GM23248 (cell line): Measurements from ENCODE around the gene SPTB. TPM values are rescaled to one million over a fixed set of nuclear protein-coding genes. Genes with fewer than 3 reads are reported as not detected.

Source experiments
- DNase-seq: peaks from one replicate; pipeline ENCODE4 v3.0.0-alpha.2; 2015
- H2AFZ ChIP-seq: fragments of 200-600 bp; sonication (generic); 2 replicates; pipeline ENCODE4 v1.6.1; 2016; ENCODE audit warnings: antibody characterized with exemption
- H3F3A ChIP-seq: fragments of 200-600 bp; sonication (generic); 2 replicates; pipeline ENCODE4 v1.6.1; 2016; ENCODE audit warnings: mild to moderate bottlenecking, antibody characterized with exemption, mixed run types; ENCODE audit not compliant: insufficient read depth
- H3K27ac ChIP-seq: fragments of 200-600 bp; sonication (generic); 2 replicates; pipeline ENCODE4 v1.5.1; 2016; ENCODE audit warnings: mild to moderate bottlenecking
- H3K27me3 ChIP-seq: fragments of 200-600 bp; sonication (generic); replicated peaks from 2 replicates; pipeline ENCODE4 v1.6.1; 2016; ENCODE audit warnings: mild to moderate bottlenecking; ENCODE audit not compliant: insufficient read depth
- H3K36me3 ChIP-seq: fragments of 200-600 bp; sonication (generic); 2 replicates; pipeline ENCODE4 v1.6.1; 2016; ENCODE audit warnings: low read depth, mild to moderate bottlenecking
- H3K4me1 ChIP-seq: fragments of 200-600 bp; sonication (generic); 2 replicates; pipeline ENCODE4 v1.6.1; 2016; ENCODE audit warnings: mild to moderate bottlenecking; ENCODE audit not compliant: insufficient read depth
- H3K4me2 ChIP-seq: fragments of 200-600 bp; sonication (generic); one replicate; pipeline ENCODE4 v1.6.1; 2016; ENCODE audit warnings: mild to moderate bottlenecking; ENCODE audit not compliant: unreplicated experiment
- H3K4me3 ChIP-seq: fragments of 200-600 bp; sonication (generic); 2 replicates; pipeline ENCODE4 v1.5.1; 2016; ENCODE audit warnings: mild to moderate bottlenecking
- H3K79me2 ChIP-seq: fragments of 200-600 bp; sonication (generic); 2 replicates; pipeline ENCODE4 v1.6.1; 2016; ENCODE audit warnings: mild to moderate bottlenecking; ENCODE audit not compliant: insufficient read depth
- H3K9ac ChIP-seq: fragments of 200-600 bp; sonication (generic); 2 replicates; pipeline ENCODE4 v1.6.1; 2016; ENCODE audit warnings: mild to moderate bottlenecking
- H3K9me2 ChIP-seq: fragments of 200-600 bp; sonication (generic); 2 replicates; pipeline ENCODE4 v1.6.1; 2016; ENCODE audit warnings: mixed run types, mild to moderate bottlenecking, moderate library complexity; ENCODE audit not compliant: insufficient read depth
- H3K9me3 ChIP-seq: fragments of 200-600 bp; sonication (generic); one replicate; pipeline ENCODE4 v1.6.1; 2017; ENCODE audit warnings: low read depth
- H4K20me1 ChIP-seq: fragments of 200-600 bp; sonication (generic); 2 replicates; pipeline ENCODE4 v1.6.0; 2016; ENCODE audit not compliant: insufficient read depth
- EZH2 ChIP-seq: fragments of 200-600 bp; sonication (generic); IDR thresholded peaks from 2 replicates; pipeline ENCODE4 v1.6.1; 2018; ENCODE audit warnings: antibody characterized with exemption, mild to moderate bottlenecking; ENCODE audit not compliant: insufficient read depth, poor library complexity, severe bottlenecking
- EZH2phosphoT487 ChIP-seq: fragments of 200-600 bp; sonication (generic); IDR thresholded peaks from 2 replicates; pipeline ENCODE4 v1.6.1; 2018; ENCODE audit warnings: antibody characterized with exemption, moderate library complexity, mild to moderate bottlenecking, low read depth; ENCODE audit not compliant: insufficient read depth
- WGBS, 2 experiments: methylation state at CpG; one replicate each; pipeline ENCODE4 v1.1.6; 2015 to 2017; ENCODE audit warnings: low lambda C conversion rate in 2 of 2, low coverage in 1 of 2; ENCODE audit errors: missing lambda C conversion rate in 2 of 2; 5-methylcytosine and 5-hydroxymethylcytosine counted together
- in situ Hi-C: fragments of 300-500 bp; cut with MboI; formaldehyde crosslinking; loops from 2 replicates; pipeline ENCODE4 v1.15.0; 2020
- polyA plus RNA-seq: library from polyadenylated mRNA; unstranded; fragments of >200 nt; fragmentation: Nextera tagmentation; extraction: Ambion mirVana; gene quantifications from 2 replicates; pipeline ENCODE4 v1.2.1, GENCODE V29; 2016
- total RNA-seq: library from RNA; depleted of rRNA; stranded (reverse); fragments of >200 nt; shearing (Covaris generic); gene quantifications from 2 replicates; pipeline ENCODE4 v1.2.3, GENCODE V29; 2014

The SPTB gene
- total and polyA plus RNA-seq, 2 experiments from 2014 or later, result 0.06 to 0.11 TPM

GRCh38 chr14:64752909-64753308 is 126.8 kb downstream of the SPTB start:
- Histone ChIP-seq H3K4me3 (no peak overlapping the region), H3K4me2 (no peak overlapping the region), H2AFZ (no peak overlapping the region), H3K27me3 (no peaks in the 10 kb centered on the region), H3K79me2 (no peaks in the 10 kb centered on the region), H3K9me3 (no peaks in the 10 kb centered on the region), H3F3A (no peaks in the 10 kb centered on the region), H3K9ac (no peak overlapping the region), H3K9me2 (no peaks in the 10 kb centered on the region), H3K4me1 (peaks cover 6% of the 10 kb centered on the region), H3K27ac (no peak overlapping the region), H4K20me1 (no peaks in the 10 kb centered on the region), H3K36me3 (no peaks in the 10 kb centered on the region)
- in situ Hi-C loops, result no loop called here
- 98% methylated on average over 6 of the region's 6 CpGs for WGBS, 2 experiments
- no peak for TF ChIP-seq EZH2
- DNase-seq, result no peak

- H3K9me2 ChIP-seq, result no peaks in the 10 kb centered on the region
- H3K36me3 ChIP-seq, result no peaks in the 10 kb centered on the region
- no peaks in the 10 kb centered on the region for H3K27me3 ChIP-seq
- no peak for DNase-seq
- no peaks in the 10 kb centered on the region for H3F3A ChIP-seq
- no peaks in the 10 kb centered on the region for H3K9me3 ChIP-seq
- H3K79me2 ChIP-seq, result no peaks in the 10 kb centered on the region
- in situ Hi-C loops, result no loop called here
- TF ChIP-seq EZH2phosphoT487 (no peak), EZH2 (no peak)
- H3K9ac ChIP-seq, result no peak overlapping the region
- no peak overlapping the region for H3K4me2 ChIP-seq
- H3K4me1 ChIP-seq, result no peaks in the 10 kb centered on the region
- no peak overlapping the region for H2AFZ ChIP-seq
- H3K27ac ChIP-seq, result no peak overlapping the region
- H4K20me1 ChIP-seq, result no peaks in the 10 kb centered on the region
- 91 to 93% methylated on average over 35 to 51 of the region's 51 CpGs for WGBS, 2 experiments
- H3K4me3 ChIP-seq, result no peak overlapping the region
These were observed 130.6 kb downstream of the SPTB start for GRCh38 chr14:64748995-64749714.

GRCh38 chr14:64748521-64748920 is 131.2 kb downstream of the SPTB start:
- Histone ChIP-seq H3F3A (no peaks in the 10 kb centered on the region), H3K4me1 (no peaks in the 10 kb centered on the region), H3K9me3 (no peaks in the 10 kb centered on the region), H3K9me2 (no peaks in the 10 kb centered on the region), H3K27ac (no peak overlapping the region), H3K9ac (no peak overlapping the region), H3K27me3 (no peaks in the 10 kb centered on the region), H2AFZ (no peak overlapping the region), H3K79me2 (no peaks in the 10 kb centered on the region), H3K36me3 (no peaks in the 10 kb centered on the region), H3K4me2 (no peak overlapping the region), H3K4me3 (no peak overlapping the region), H4K20me1 (no peaks in the 10 kb centered on the region)
- 76 to 82% methylated on average over 6 of the region's 6 CpGs for WGBS, 2 experiments
- in situ Hi-C loops, result no loop called here
- TF ChIP-seq EZH2phosphoT487 (no peak), EZH2 (no peak)
- no peak for DNase-seq

- H2AFZ ChIP-seq, result no peak overlapping the region
- H3K4me2 ChIP-seq, result no peak overlapping the region
- DNase-seq, result no peak
- TF ChIP-seq EZH2phosphoT487 (no peak), EZH2 (no peak)
- H3K9ac ChIP-seq, result no peak overlapping the region
- in situ Hi-C loops, result no loop called here
- no peaks in the 10 kb centered on the region for H3K27me3 ChIP-seq
- H3K36me3 ChIP-seq, result no peaks in the 10 kb centered on the region
- no peaks in the 10 kb centered on the region for H3K79me2 ChIP-seq
- H3K4me3 ChIP-seq, result no peak overlapping the region
- H3K9me3 ChIP-seq, result no peaks in the 10 kb centered on the region
- H3K27ac ChIP-seq, result no peak overlapping the region
- no peaks in the 10 kb centered on the region for H3K9me2 ChIP-seq
- no peaks in the 10 kb centered on the region for H3K4me1 ChIP-seq
- no peaks in the 10 kb centered on the region for H3F3A ChIP-seq
- no peaks in the 10 kb centered on the region for H4K20me1 ChIP-seq
- WGBS, 2 experiments, result 84 to 91% methylated on average over 4 to 5 of the region's 5 CpGs
These were observed 132.4 kb downstream of the SPTB start for GRCh38 chr14:64747327-64747726.
